ENCODE data around the gene GRB2.

Gene GRB2

GRCh38 chr17:75307957-75308731 is 97.3 kb downstream of the GRB2 start:
- TF ChIP-seq EZH2phosphoT487 (IDR thresholded peaks at IDR 0.05; ENCODE audit: low read depth) (no peak), CTCF (IDR thresholded peaks at IDR 0.05; ENCODE audit: low read depth, low read length) (no peak)
- Histone ChIP-seq H3K27ac (ENCODE audit: low read length) (no peak overlapping the region), H2AFZ (ENCODE audit: low read depth, low read length) (no peak overlapping the region), H3K4me3 (ENCODE audit: low read length) (no peak overlapping the region), H3K27me3 (ENCODE audit: low read depth, low read length) (no peaks in the 10 kb centered on the region), H3K4me1 (ENCODE audit: low read length) (peaks cover 14% of the 10 kb centered on the region), H3K9ac (ENCODE audit: low read length) (no peak overlapping the region), H3K9me3 (ENCODE audit: insufficient read depth, low read length) (no peaks in the 10 kb centered on the region), H4K20me1 (ENCODE audit: insufficient read depth, low read length) (no peaks in the 10 kb centered on the region), H3K79me2 (ENCODE audit: low read length) (no peaks in the 10 kb centered on the region), H3K4me2 (ENCODE audit: low read length) (no peak overlapping the region), H3K36me3 (replicated peaks; ENCODE audit: low read depth, low read length) (no peaks in the 10 kb centered on the region)

GRCh38 chr17:75301502-75302206 is 103.8 kb downstream of the GRB2 start:
- TF ChIP-seq EZH2phosphoT487 (IDR thresholded peaks at IDR 0.05; ENCODE audit: low read depth) (no peak), CTCF (IDR thresholded peaks at IDR 0.05; ENCODE audit: low read depth, low read length) (no peak)
- Histone ChIP-seq H3K9ac (ENCODE audit: low read length) (no peak overlapping the region), H3K79me2 (ENCODE audit: low read length) (no peaks in the 10 kb centered on the region), H3K4me1 (ENCODE audit: low read length) (peaks cover 24% of the 10 kb centered on the region), H3K9me3 (ENCODE audit: insufficient read depth, low read length) (no peaks in the 10 kb centered on the region), H4K20me1 (ENCODE audit: insufficient read depth, low read length) (no peaks in the 10 kb centered on the region), H3K36me3 (replicated peaks; ENCODE audit: low read depth, low read length) (no peaks in the 10 kb centered on the region), H3K27me3 (ENCODE audit: low read depth, low read length) (no peaks in the 10 kb centered on the region), H3K27ac (ENCODE audit: low read length) (no peak overlapping the region), H2AFZ (ENCODE audit: low read depth, low read length) (no peak overlapping the region), H3K4me3 (ENCODE audit: low read length) (no peak overlapping the region), H3K4me2 (ENCODE audit: low read length) (no peak overlapping the region)

DNA sequence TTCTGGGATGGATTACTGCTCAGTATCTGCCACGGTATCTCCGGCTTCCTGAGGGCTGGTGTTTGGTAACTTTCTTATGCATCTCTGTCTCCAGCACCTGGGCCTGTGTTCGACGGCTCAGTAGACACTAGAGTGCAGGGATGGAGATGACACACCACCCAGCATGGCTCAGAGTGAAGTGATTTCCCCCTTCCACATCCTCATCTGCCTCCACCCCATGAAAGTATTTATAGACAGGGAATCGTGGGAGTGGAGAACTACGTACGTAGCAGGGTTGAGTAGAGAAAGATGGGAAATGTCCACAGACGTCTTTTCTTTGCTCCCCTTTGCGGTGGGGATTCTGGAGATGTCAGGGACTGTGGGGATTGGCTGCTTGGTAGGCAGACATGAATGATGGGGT is 104.4 kb downstream of the GRB2 start:
- Histone ChIP-seq H3K4me1 (ENCODE audit: low read length) (peaks cover 29% of the 10 kb centered on the region), H3K9ac (ENCODE audit: low read length) (no peak overlapping the region), H3K36me3 (replicated peaks; ENCODE audit: low read depth, low read length) (no peaks in the 10 kb centered on the region), H3K27me3 (ENCODE audit: low read depth, low read length) (no peaks in the 10 kb centered on the region), H3K27ac (ENCODE audit: low read length) (no peak overlapping the region), H2AFZ (ENCODE audit: low read depth, low read length) (no peak overlapping the region), H3K4me2 (ENCODE audit: low read length) (no peak overlapping the region), H3K4me3 (ENCODE audit: low read length) (no peak overlapping the region), H3K79me2 (ENCODE audit: low read length) (no peaks in the 10 kb centered on the region), H3K9me3 (ENCODE audit: insufficient read depth, low read length) (no peaks in the 10 kb centered on the region), H4K20me1 (ENCODE audit: insufficient read depth, low read length) (no peaks in the 10 kb centered on the region)
- TF ChIP-seq CTCF (IDR thresholded peaks at IDR 0.05; ENCODE audit: low read depth, low read length): no peak
- no peak for TF ChIP-seq EZH2phosphoT487 (IDR thresholded peaks at IDR 0.05; ENCODE audit: low read depth)

DNA sequence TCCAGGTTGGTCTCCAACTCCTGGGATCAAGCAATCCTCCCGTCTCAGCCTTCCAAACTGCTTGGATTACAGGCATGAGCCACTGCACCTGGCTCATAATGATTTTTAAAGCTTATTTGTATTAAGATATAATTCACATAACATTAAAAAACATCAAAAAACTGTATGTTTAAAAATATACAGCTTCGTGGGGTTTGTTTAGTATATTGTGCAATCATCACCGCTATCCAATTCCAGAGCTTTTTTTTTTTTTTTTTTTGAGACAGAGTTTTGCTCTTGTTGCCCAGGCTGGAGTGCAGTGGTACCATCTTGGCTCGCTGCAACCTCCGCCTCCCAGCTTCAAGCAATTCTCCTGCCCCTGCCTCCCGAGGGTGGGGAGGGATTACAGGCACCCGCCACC is 105.2 kb downstream of the GRB2 start:
- Histone ChIP-seq H3K9me3 (ENCODE audit: insufficient read depth, low read length) (no peaks in the 10 kb centered on the region), H3K27ac (ENCODE audit: low read length) (no peak overlapping the region)
- no peak for TF ChIP-seq CTCF (IDR thresholded peaks at IDR 0.05; ENCODE audit: low read depth, low read length)
- TF ChIP-seq EZH2phosphoT487 (IDR thresholded peaks at IDR 0.05; ENCODE audit: low read depth): no peak

More for the DNA sequence above, 105.2 kb downstream of the GRB2 start:
- Histone ChIP-seq H3K4me3 (ENCODE audit: low read length) (no peak overlapping the region), H2AFZ (ENCODE audit: low read depth, low read length) (no peak overlapping the region), H3K9ac (ENCODE audit: low read length) (no peak overlapping the region), H4K20me1 (ENCODE audit: insufficient read depth, low read length) (no peaks in the 10 kb centered on the region), H3K27me3 (ENCODE audit: low read depth, low read length) (no peaks in the 10 kb centered on the region), H3K36me3 (replicated peaks; ENCODE audit: low read depth, low read length) (no peaks in the 10 kb centered on the region), H3K4me2 (ENCODE audit: low read length) (no peak overlapping the region), H3K79me2 (ENCODE audit: low read length) (no peaks in the 10 kb centered on the region), H3K4me1 (ENCODE audit: low read length) (peaks cover 35% of the 10 kb centered on the region)
